ENCODE measurements around the gene AHRR. TPM values are rescaled to one million over a fixed set of nuclear protein-coding genes. Genes with fewer than 3 reads are reported as not detected.
"Not testable (repeated sequence)": the region's sequence is repeated elsewhere in the genome, so short reads cannot be mapped to it uniquely, and the experiment has no call there.

AHRR gene
- total and polyA plus RNA-seq, 7 experiments from 2014 or later, result 0.56 to 23.5 (median 1.2) TPM; not detected in 1

GRCh38 chr5:378301-378891, 56.9 kb downstream of the AHRR start:
- peak overlapping the region in 1 of 10 donors; percentile 74 for H3K4me3 Mint-ChIP-seq
- H3K27me3 Mint-ChIP-seq, result peaks cover 0 to 7% (median 4%) of the 10 kb centered on the region in 5 donors
- ATAC-seq (no peak), DNase-seq (peak in 1 of 9 donors; percentile 43)
- peak overlapping the region in 1 of 9 donors; percentile 77 for H3K27ac Mint-ChIP-seq
- Histone ChIP-seq H3K27ac (ENCODE audit: low read depth, low read length) (no peak overlapping the region), H3K4me3 (ENCODE audit: low read length) (no peak overlapping the region), H3K27me3 (ENCODE audit: control insufficient read depth in 2 of 2, insufficient read depth in 2 of 2, low read length in 2 of 2) (no peaks in the 10 kb centered on the region), H3K36me3 (ENCODE audit: control insufficient read depth in 2 of 3, insufficient read depth in 3 of 3, low read length in 3 of 3) (no peaks in the 10 kb centered on the region), H3K4me1 (ENCODE audit: control insufficient read depth in 2 of 2, insufficient read depth in 2 of 2, low read length in 2 of 2) (no peaks in the 10 kb centered on the region), H3K9me3 (ENCODE audit: control insufficient read depth in 2 of 3, low read length in 3 of 3) (no peaks in the 10 kb centered on the region)
- H3K9me3 Mint-ChIP-seq, result peaks cover 0 to 14% (median 6%) of the 10 kb centered on the region in 11 donors
- POLR2A ChIA-PET, result no interaction called here
- intact Hi-C loops (cut with micrococcal nuclease), result loop anchor here in 1 of 2 donors (5.0 kb wide), 1 partner anchor 46 kb away; no protein-coding TSS in a partner anchor
- H3K36me3 Mint-ChIP-seq, result peaks cover 0 to 38% (median 0%) of the 10 kb centered on the region in 5 donors
- peaks cover 0 to 69% (median 6%) of the 10 kb centered on the region in 7 donors for H3K4me1 Mint-ChIP-seq
- CTCF ChIA-PET, result no interaction called here

GRCh38 chr5:378976-379742, 57.6 kb downstream of the AHRR start:
- ATAC-seq (no peak), DNase-seq (peak in 1 of 9 donors; percentile 27)
- Mint-ChIP-seq H3K27ac (peak overlapping the region in 1 of 9 donors; percentile 77), H3K27me3 (peaks cover 0 to 6% (median 3%) of the 10 kb centered on the region in 5 donors), H3K4me1 (peaks cover 0 to 69% (median 6%) of the 10 kb centered on the region in 7 donors), H3K36me3 (peaks cover 0 to 44% (median 0%) of the 10 kb centered on the region in 5 donors), H3K9me3 (peaks cover 0 to 17% (median 6%) of the 10 kb centered on the region in 11 donors), H3K4me3 (peak overlapping the region in 1 of 10 donors; percentile 74)
- POLR2A ChIA-PET, result no interaction called here
- H3K9me3 ChIP-seq (ENCODE audit: control insufficient read depth in 2 of 3, low read length in 3 of 3), result no peaks in the 10 kb centered on the region
- H3K4me1 ChIP-seq (ENCODE audit: control insufficient read depth in 2 of 2, insufficient read depth in 2 of 2, low read length in 2 of 2), result no peaks in the 10 kb centered on the region
- H3K27ac ChIP-seq (ENCODE audit: low read depth, low read length), result no peak overlapping the region
- intact Hi-C loops (cut with micrococcal nuclease), result loop anchor here in 1 of 2 donors (1.0 to 5.0 kb wide), 2 partner anchors 13 to 47 kb away; no protein-coding TSS in a partner anchor
- no peaks in the 10 kb centered on the region for H3K27me3 ChIP-seq (ENCODE audit: control insufficient read depth in 2 of 2, insufficient read depth in 2 of 2, low read length in 2 of 2)
- H3K36me3 ChIP-seq (ENCODE audit: control insufficient read depth in 2 of 3, insufficient read depth in 3 of 3, low read length in 3 of 3), result no peaks in the 10 kb centered on the region
- H3K4me3 ChIP-seq (ENCODE audit: low read length), result no peak overlapping the region
- CTCF ChIA-PET, result no interaction called here

- Histone ChIP-seq H3K27ac (ENCODE audit: low read depth, low read length) (no peak overlapping the region), H3K27me3 (ENCODE audit: control insufficient read depth in 2 of 2, insufficient read depth in 2 of 2, low read length in 2 of 2) (no peaks in the 10 kb centered on the region), H3K36me3 (ENCODE audit: control insufficient read depth in 2 of 3, insufficient read depth in 3 of 3, low read length in 3 of 3) (no peaks in the 10 kb centered on the region), H3K9me3 (ENCODE audit: control insufficient read depth in 2 of 3, low read length in 3 of 3) (no peaks in the 10 kb centered on the region), H3K4me1 (ENCODE audit: control insufficient read depth in 2 of 2, insufficient read depth in 2 of 2, low read length in 2 of 2) (no peaks in the 10 kb centered on the region), H3K4me3 (ENCODE audit: low read length) (no peak overlapping the region)
- no peak overlapping the region for H3K4me3 Mint-ChIP-seq
- peaks cover under 1 to 19% (median 12%) of the 10 kb centered on the region in 11 donors for H3K9me3 Mint-ChIP-seq
- intact Hi-C loops (cut with micrococcal nuclease), result no loop called here
- ChIA-PET CTCF (interaction anchor here (0.7 kb wide), 1 partner anchor 67 kb away, joined by 3 read pairs; no protein-coding TSS in a partner anchor), POLR2A (interaction anchor here (0.9 kb wide), 1 partner anchor 12 kb away, joined by 3 read pairs; no protein-coding TSS in a partner anchor)
- peak in 1 of 9 donors; percentile 15 for DNase-seq
- peaks cover 0 to 55% (median 6%) of the 10 kb centered on the region in 7 donors for H3K4me1 Mint-ChIP-seq
- H3K27ac Mint-ChIP-seq, result no peak overlapping the region
- peaks cover 3 to 60% (median 3%) of the 10 kb centered on the region in 5 donors for H3K36me3 Mint-ChIP-seq
- no peak for ATAC-seq
- H3K27me3 Mint-ChIP-seq, result peaks cover 0 to 4% (median 0%) of the 10 kb centered on the region in 5 donors
Measured at GRCh38 chr5:380701-381309, 59.3 kb downstream of the AHRR start.

- ATAC-seq (no peak), DNase-seq (no peak)
- Mint-ChIP-seq H3K4me1 (peaks cover 0 to 39% (median 6%) of the 10 kb centered on the region in 7 donors), H3K9me3 (peaks cover 4 to 29% (median 15%) of the 10 kb centered on the region in 11 donors), H3K4me3 (no peak overlapping the region), H3K27me3 (peaks cover 0 to 8% (median 0%) of the 10 kb centered on the region in 5 donors), H3K36me3 (peaks cover 3 to 65% (median 8%) of the 10 kb centered on the region in 5 donors), H3K27ac (no peak overlapping the region)
- no peak overlapping the region for H3K4me3 ChIP-seq (ENCODE audit: low read length)
- no peaks in the 10 kb centered on the region for H3K9me3 ChIP-seq (ENCODE audit: control insufficient read depth in 2 of 3, low read length in 3 of 3)
- no peaks in the 10 kb centered on the region for H3K36me3 ChIP-seq (ENCODE audit: control insufficient read depth in 2 of 3, insufficient read depth in 3 of 3, low read length in 3 of 3)
- ChIA-PET CTCF (no interaction called here), POLR2A (no interaction called here)
- no peak overlapping the region for H3K27ac ChIP-seq (ENCODE audit: low read depth, low read length)
- intact Hi-C loops (cut with micrococcal nuclease), result no loop called here
- peaks cover 0 to 4% of the 10 kb centered on the region in 2 donors for H3K27me3 ChIP-seq (ENCODE audit: control insufficient read depth in 2 of 2, insufficient read depth in 2 of 2, low read length in 2 of 2)
- no peaks in the 10 kb centered on the region for H3K4me1 ChIP-seq (ENCODE audit: control insufficient read depth in 2 of 2, insufficient read depth in 2 of 2, low read length in 2 of 2)
Measured at GRCh38 chr5:383066-383465, 61.6 kb downstream of the AHRR start.

- Histone ChIP-seq H3K27me3 (ENCODE audit: control insufficient read depth in 2 of 2, insufficient read depth in 2 of 2, low read length in 2 of 2) (peaks cover 0 to 4% of the 10 kb centered on the region in 2 donors), H3K36me3 (ENCODE audit: control insufficient read depth in 2 of 3, insufficient read depth in 3 of 3, low read length in 3 of 3) (no peaks in the 10 kb centered on the region), H3K9me3 (ENCODE audit: control insufficient read depth in 2 of 3, low read length in 3 of 3) (no peaks in the 10 kb centered on the region), H3K4me1 (ENCODE audit: control insufficient read depth in 2 of 2, insufficient read depth in 2 of 2, low read length in 2 of 2) (no peaks in the 10 kb centered on the region), H3K4me3 (ENCODE audit: low read length) (no peak overlapping the region), H3K27ac (ENCODE audit: low read depth, low read length) (no peak overlapping the region)
- Mint-ChIP-seq H3K27ac (no peak overlapping the region), H3K4me1 (peaks cover 0 to 35% (median 6%) of the 10 kb centered on the region in 7 donors), H3K27me3 (peaks cover 0 to 8% (median 0%) of the 10 kb centered on the region in 5 donors), H3K9me3 (peaks cover 4 to 29% (median 15%) of the 10 kb centered on the region in 11 donors), H3K4me3 (no peak overlapping the region), H3K36me3 (peaks cover 3 to 66% (median 8%) of the 10 kb centered on the region in 5 donors)
- ATAC-seq (no peak), DNase-seq (no peak)
- ChIA-PET POLR2A (no interaction called here), CTCF (no interaction called here)
- intact Hi-C loops (cut with micrococcal nuclease), result no loop called here
Measured at GRCh38 chr5:383621-384020, 62.1 kb downstream of the AHRR start.

GRCh38 chr5:384576-384975, 63.1 kb downstream of the AHRR start:
- H3K27me3 Mint-ChIP-seq; H3K27ac ChIP-seq (ENCODE audit: low read depth, low read length); H3K4me3 ChIP-seq (ENCODE audit: low read length); DNase-seq; H3K9me3 ChIP-seq (ENCODE audit: control insufficient read depth in 2 of 3, low read length in 3 of 3); intact Hi-C loops (cut with micrococcal nuclease); H3K4me3 Mint-ChIP-seq; H3K27ac Mint-ChIP-seq; ATAC-seq; H3K27me3 ChIP-seq (ENCODE audit: control insufficient read depth in 2 of 2, insufficient read depth in 2 of 2, low read length in 2 of 2); H3K4me1 ChIP-seq (ENCODE audit: control insufficient read depth in 2 of 2, insufficient read depth in 2 of 2, low read length in 2 of 2); H3K36me3 ChIP-seq (ENCODE audit: control insufficient read depth in 2 of 3, insufficient read depth in 3 of 3, low read length in 3 of 3); POLR2A ChIA-PET: not testable (repeated sequence)
- peaks cover 4 to 29% (median 15%) of the 10 kb centered on the region in 11 donors for H3K9me3 Mint-ChIP-seq
- peaks cover 0 to 26% (median 1%) of the 10 kb centered on the region in 7 donors for H3K4me1 Mint-ChIP-seq
- CTCF ChIA-PET, result interaction anchor here (0.6 kb wide), 1 partner anchor 340 kb away, joined by 4 read pairs; no protein-coding TSS in a partner anchor
- H3K36me3 Mint-ChIP-seq, result peaks cover 3 to 62% (median 8%) of the 10 kb centered on the region in 5 donors
